ENCODE measurements around the gene ITGB1BP1. TPM values are rescaled to one million over a fixed set of nuclear protein-coding genes. Genes with fewer than 3 reads are reported as not detected.

Gene ITGB1BP1
- total and polyA plus RNA-seq, 2 of the 13 experiments (the other 11 are each of a cell fraction or from before 2014, with no cell fraction given) = 106 to 108 TPM

DNA sequence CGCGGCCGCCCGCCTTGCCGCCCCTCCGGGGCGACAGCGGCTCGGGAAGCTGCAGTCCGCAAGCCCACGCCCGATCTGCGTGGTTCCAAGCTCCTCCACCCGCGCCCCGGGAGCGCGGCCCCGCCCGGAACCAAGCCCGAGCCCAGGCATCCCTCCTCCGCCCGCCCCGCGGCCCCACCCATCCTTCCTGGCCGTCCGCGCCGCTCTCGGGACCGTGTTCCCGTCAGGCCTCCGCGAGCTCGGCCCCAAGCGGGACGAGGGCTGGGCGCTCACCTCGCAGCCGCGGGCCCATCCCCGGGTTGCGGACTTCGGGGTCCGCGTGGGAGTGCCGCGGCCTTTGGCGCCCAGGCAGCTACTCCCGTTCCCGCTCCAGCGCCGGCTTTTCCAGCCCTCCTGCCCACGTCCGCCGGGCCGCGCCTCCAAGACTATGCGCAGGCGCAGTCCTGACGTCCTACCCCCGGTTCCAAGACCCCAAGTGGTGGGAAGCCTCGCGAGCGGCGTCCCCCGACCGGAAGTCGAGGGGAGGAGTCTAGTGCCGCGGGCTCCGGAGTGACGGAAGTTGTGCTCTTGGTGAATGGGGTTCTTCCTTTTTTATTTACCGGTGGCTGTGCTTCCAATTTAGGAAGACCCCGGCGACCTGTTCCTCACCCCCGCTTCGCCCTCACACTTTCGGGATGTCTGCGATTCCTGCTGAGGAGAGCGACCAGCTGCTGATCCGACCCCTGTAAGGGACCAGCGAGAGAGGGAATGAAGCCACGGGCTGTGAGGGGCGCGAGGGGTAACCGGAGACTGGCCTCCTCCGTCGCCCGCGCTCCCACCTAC, at the start of gene ITGB1BP1, which contains the start of gene CPSF3 (continued):
- TF ChIP-seq SMAD3 (CRISPR knock-in tag; IDR thresholded peaks at IDR 0.05) (0 out of 2 replicates have a peak, but pooled peaks have one; percentile 71), ZSCAN25 (CRISPR knock-in tag; IDR thresholded peaks at IDR 0.05) (peak; percentile 87), ZFP36L2 (CRISPR knock-in tag; IDR thresholded peaks at IDR 0.05) (no peak; the same call in 1 of the 2 replicates), LCORL (IDR thresholded peaks at IDR 0.05) (no peak), LCORL (CRISPR knock-in tag; IDR thresholded peaks at IDR 0.05) (no peak; the same call in 1 of the 2 replicates), PREB (CRISPR knock-in tag; IDR thresholded peaks at IDR 0.05) (no peak), MTF1 (CRISPR knock-in tag; IDR thresholded peaks at IDR 0.05) (no peak), NR1H2 (CRISPR knock-in tag; IDR thresholded peaks at IDR 0.05; ENCODE audit: borderline replicate concordance, low read depth) (no peak), GTF3A (CRISPR knock-in tag; conservative IDR thresholded peaks at IDR 0.05) (peak; percentile 25; the same call in 1 of the 2 replicates), ZNF670 (CRISPR knock-in tag; IDR thresholded peaks at IDR 0.05; ENCODE audit: borderline replicate concordance) (peak; percentile 49; the same call in 1 of the 2 replicates), CHD4 (IDR thresholded peaks at IDR 0.05; ENCODE audit: borderline replicate concordance, low read length) (no peak), TOE1 (CRISPR knock-in tag; IDR thresholded peaks at IDR 0.05) (peak; percentile 86; the same call in 1 of the 2 replicates), ZGPAT (CRISPR knock-in tag; IDR thresholded peaks at IDR 0.05) (peak; percentile 96), IRF9 (CRISPR knock-in tag; IDR thresholded peaks at IDR 0.05; ENCODE audit: borderline replicate concordance) (peak; percentile 91; the same call in 1 of the 2 replicates)
- TF ChIP-seq, protein P1, sequence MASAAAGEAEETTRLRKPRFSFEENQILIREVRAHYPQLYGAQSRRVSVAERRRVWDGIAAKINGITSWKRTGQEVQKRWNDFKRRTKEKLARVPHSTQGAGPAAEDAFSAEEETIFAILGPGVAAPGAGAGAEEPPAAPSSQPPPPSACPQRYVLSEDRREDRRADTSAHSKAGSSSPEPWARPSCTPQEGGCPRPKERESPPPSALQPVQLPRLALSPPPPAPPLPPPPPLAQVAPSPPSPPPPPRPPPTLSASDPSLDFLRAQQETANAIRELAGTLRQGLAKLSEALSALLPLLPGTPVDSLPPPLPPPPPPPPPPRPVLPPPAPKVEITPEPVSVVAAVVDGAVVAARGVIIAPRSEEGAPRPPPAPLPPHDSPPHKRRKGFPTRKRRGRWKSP (CRISPR knock-in tag; IDR thresholded peaks at IDR 0.05) = peak; percentile 60
- TF ChIP-seq, protein P2, sequence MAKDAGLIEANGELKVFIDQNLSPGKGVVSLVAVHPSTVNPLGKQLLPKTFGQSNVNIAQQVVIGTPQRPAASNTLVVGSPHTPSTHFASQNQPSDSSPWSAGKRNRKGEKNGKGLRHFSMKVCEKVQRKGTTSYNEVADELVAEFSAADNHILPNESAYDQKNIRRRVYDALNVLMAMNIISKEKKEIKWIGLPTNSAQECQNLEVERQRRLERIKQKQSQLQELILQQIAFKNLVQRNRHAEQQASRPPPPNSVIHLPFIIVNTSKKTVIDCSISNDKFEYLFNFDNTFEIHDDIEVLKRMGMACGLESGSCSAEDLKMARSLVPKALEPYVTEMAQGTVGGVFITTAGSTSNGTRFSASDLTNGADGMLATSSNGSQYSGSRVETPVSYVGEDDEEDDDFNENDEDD (CRISPR knock-in tag; IDR thresholded peaks at IDR 0.05; ENCODE audit: borderline replicate concordance) = peak; percentile 86
- TF ChIP-seq, protein P3, sequence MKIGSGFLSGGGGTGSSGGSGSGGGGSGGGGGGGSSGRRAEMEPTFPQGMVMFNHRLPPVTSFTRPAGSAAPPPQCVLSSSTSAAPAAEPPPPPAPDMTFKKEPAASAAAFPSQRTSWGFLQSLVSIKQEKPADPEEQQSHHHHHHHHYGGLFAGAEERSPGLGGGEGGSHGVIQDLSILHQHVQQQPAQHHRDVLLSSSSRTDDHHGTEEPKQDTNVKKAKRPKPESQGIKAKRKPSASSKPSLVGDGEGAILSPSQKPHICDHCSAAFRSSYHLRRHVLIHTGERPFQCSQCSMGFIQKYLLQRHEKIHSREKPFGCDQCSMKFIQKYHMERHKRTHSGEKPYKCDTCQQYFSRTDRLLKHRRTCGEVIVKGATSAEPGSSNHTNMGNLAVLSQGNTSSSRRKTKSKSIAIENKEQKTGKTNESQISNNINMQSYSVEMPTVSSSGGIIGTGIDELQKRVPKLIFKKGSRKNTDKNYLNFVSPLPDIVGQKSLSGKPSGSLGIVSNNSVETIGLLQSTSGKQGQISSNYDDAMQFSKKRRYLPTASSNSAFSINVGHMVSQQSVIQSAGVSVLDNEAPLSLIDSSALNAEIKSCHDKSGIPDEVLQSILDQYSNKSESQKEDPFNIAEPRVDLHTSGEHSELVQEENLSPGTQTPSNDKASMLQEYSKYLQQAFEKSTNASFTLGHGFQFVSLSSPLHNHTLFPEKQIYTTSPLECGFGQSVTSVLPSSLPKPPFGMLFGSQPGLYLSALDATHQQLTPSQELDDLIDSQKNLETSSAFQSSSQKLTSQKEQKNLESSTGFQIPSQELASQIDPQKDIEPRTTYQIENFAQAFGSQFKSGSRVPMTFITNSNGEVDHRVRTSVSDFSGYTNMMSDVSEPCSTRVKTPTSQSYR (CRISPR knock-in tag; IDR thresholded peaks at IDR 0.05; ENCODE audit: borderline replicate concordance) = peak; percentile 6; the same call in 1 of the 2 replicates
- TF ChIP-seq, protein P4, sequence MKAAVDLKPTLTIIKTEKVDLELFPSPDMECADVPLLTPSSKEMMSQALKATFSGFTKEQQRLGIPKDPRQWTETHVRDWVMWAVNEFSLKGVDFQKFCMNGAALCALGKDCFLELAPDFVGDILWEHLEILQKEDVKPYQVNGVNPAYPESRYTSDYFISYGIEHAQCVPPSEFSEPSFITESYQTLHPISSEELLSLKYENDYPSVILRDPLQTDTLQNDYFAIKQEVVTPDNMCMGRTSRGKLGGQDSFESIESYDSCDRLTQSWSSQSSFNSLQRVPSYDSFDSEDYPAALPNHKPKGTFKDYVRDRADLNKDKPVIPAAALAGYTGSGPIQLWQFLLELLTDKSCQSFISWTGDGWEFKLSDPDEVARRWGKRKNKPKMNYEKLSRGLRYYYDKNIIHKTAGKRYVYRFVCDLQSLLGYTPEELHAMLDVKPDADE (CRISPR knock-in tag; IDR thresholded peaks at IDR 0.05) = 0 out of 2 replicates have a peak, but pooled peaks have one; percentile 49

All from HepG2 (cell line).